HepG2 (cell line): ENCODE data around the gene FASTKD3. TPM values are rescaled to one million over a fixed set of nuclear protein-coding genes. Genes with fewer than 3 reads are reported as not detected.

ENCODE experiments used
- ATAC-seq: fragments of 200-7000 bp; cut with Tn5 transposase; 3 replicates; pipeline ENCODE4 v1.9.1; 2020; ENCODE audit warnings: mild to moderate bottlenecking, moderate library complexity
- BruUV-seq: library from RNA; stranded (reverse); fragments of 400-500 nt; replicated peaks from 2 replicates; lab custom pipeline; 2021; lab: Mats Ljungman, UMichigan
- CTCF ChIA-PET: fragments of 300-600 bp; formaldehyde crosslinking; extraction: SDS; loops from one replicate; lab custom pipeline; 2021; ENCODE audit warnings: low total read pairs, inconsistent platforms, low intra/inter-chr PET ratio; lab: Yijun Ruan, JAX
- POLR2A ChIA-PET: fragments of 350-600 bp; sonication (Branson Sonifier 250); formaldehyde crosslinking; loops from one replicate; lab custom pipeline; 2020; ENCODE audit warnings: antibody characterized with exemption, inconsistent platforms; lab: Yijun Ruan, JAX
- DNase-seq: peaks from one replicate; pipeline ENCODE4 v3.0.0-alpha.2; 2015; ENCODE audit warnings: low spot score
- FAIRE-seq: peaks from 3 replicates; lab custom pipeline; 2011; peaks lifted over from hg19 to GRCh38; lab: Jason Lieb, UNC
- H2AFZ ChIP-seq: one replicate; pipeline ENCODE4 v1.6.1; 2011; ENCODE audit warnings: low read length, inconsistent platforms
- H3K27ac ChIP-seq: fragments of 300-600 bp; 3 replicates; pipeline ENCODE4 v1.8.0; 2011; ENCODE audit warnings: mixed run types, mild to moderate bottlenecking, mixed read lengths, low read length, inconsistent platforms; ENCODE audit not compliant: insufficient read depth; ENCODE audit errors: extremely low read length
- H3K27me3 ChIP-seq, 2 experiments: fragments of 200-600 bp in 1 of 2; 2 replicates in 1 of 2; 3 replicates in 1 of 2; pipeline versions ENCODE4 v1.6.0 to v1.8.0; 2011; ENCODE audit warnings: low read length in 2 of 2, mild to moderate bottlenecking in 2 of 2, moderate library complexity in 2 of 2, inconsistent platforms in 1 of 2; ENCODE audit not compliant: insufficient read depth in 2 of 2, control insufficient read depth in 1 of 2
- H3K36me3 ChIP-seq, 2 experiments: fragments of 200-600 bp in 1 of 2; replicated peaks in 1 of 2; 2 replicates in 1 of 2; 3 replicates in 1 of 2; pipeline versions ENCODE4 v1.5.1 to v1.8.0; 2011; ENCODE audit warnings: low read length in 2 of 2, inconsistent platforms in 1 of 2; ENCODE audit not compliant: insufficient read depth in 2 of 2, control insufficient read depth in 1 of 2
- H3K4me1 ChIP-seq: 2 replicates; pipeline ENCODE4 v1.5.1; 2012; ENCODE audit warnings: low read length, inconsistent platforms; ENCODE audit not compliant: insufficient read depth
- H3K4me2 ChIP-seq: 2 replicates; pipeline ENCODE4 v1.6.0; 2011; ENCODE audit warnings: low read depth, low read length, inconsistent platforms
- H3K4me3 ChIP-seq, 3 experiments: fragments of 200-600 bp in 1 of 3; sonication (generic), shearing (Covaris generic) in 1 of 3; replicated peaks in 1 of 3; 2 replicates each; pipeline ENCODE4 v1.5.1; 2011 to 2016; ENCODE audit warnings: low read length in 3 of 3, inconsistent platforms in 2 of 3, low read depth in 2 of 3, mild to moderate bottlenecking in 2 of 3, control low read depth in 1 of 3, mixed read lengths in 1 of 3; ENCODE audit not compliant: insufficient read depth in 1 of 3
- H3K79me2 ChIP-seq: one replicate; pipeline ENCODE4 v1.6.1; 2011; ENCODE audit warnings: low read length, inconsistent platforms; ENCODE audit not compliant: insufficient read depth
- H3K9ac ChIP-seq: 2 replicates; pipeline ENCODE4 v1.6.0; 2011; ENCODE audit warnings: mild to moderate bottlenecking, low read depth, low read length, inconsistent platforms; ENCODE audit not compliant: insufficient read depth
- H3K9me3 ChIP-seq: 2 replicates; pipeline ENCODE4 v1.5.1; 2012; ENCODE audit warnings: mild to moderate bottlenecking, low read length
- H4K20me1 ChIP-seq: 2 replicates; pipeline ENCODE4 v1.6.0; 2011; ENCODE audit warnings: inconsistent platforms, mild to moderate bottlenecking, low read length, moderate library complexity; ENCODE audit not compliant: insufficient read depth
- DNMT3B ChIP-seq: conservative IDR thresholded peaks from 2 replicates; pipeline ENCODE4 v1.6.1; 2016; ENCODE audit warnings: missing biosample characterization, control low read depth
- HDAC2 ChIP-seq: sonication (generic); formaldehyde crosslinking; IDR thresholded peaks from 2 replicates; pipeline ENCODE4 v1.4.0; 2020; ENCODE audit warnings: missing genetic modification reagents
- HNRNPLL ChIP-seq: fragments of 200-400 bp; formaldehyde crosslinking; IDR thresholded peaks from 2 replicates; pipeline ENCODE4 v1.6.1; 2017; ENCODE audit warnings: mild to moderate bottlenecking, low read depth, low read length; ENCODE audit not compliant: poor library complexity, severe bottlenecking
- KDM5B ChIP-seq: sonication (generic); formaldehyde crosslinking; IDR thresholded peaks from 2 replicates; pipeline ENCODE4 v1.4.0; 2020; ENCODE audit warnings: missing genetic modification reagents, mild to moderate bottlenecking, borderline replicate concordance
- NCOR1 ChIP-seq: fragments of 200-600 bp; sonication (generic); IDR thresholded peaks from 2 replicates; pipeline ENCODE4 v1.7.0; 2017; ENCODE audit warnings: antibody characterized with exemption, low read length, borderline replicate concordance
- NR2F2 ChIP-seq: IDR thresholded peaks from 2 replicates; pipeline ENCODE4 v1.6.1; 2012; ENCODE audit warnings: low read depth, inconsistent platforms, borderline replicate concordance
- ZNF263 ChIP-seq: sonication (generic); formaldehyde crosslinking; IDR thresholded peaks from 2 replicates; pipeline ENCODE4 v1.4.0; 2020; ENCODE audit warnings: missing genetic modification reagents
- ZNF296 ChIP-seq: sonication (generic); formaldehyde crosslinking; conservative IDR thresholded peaks from 2 replicates; pipeline ENCODE4 v1.5.0; 2020; ENCODE audit warnings: mild to moderate bottlenecking, missing genetic modification reagents
- ZNF484 ChIP-seq: sonication (generic); formaldehyde crosslinking; IDR thresholded peaks from 2 replicates; pipeline ENCODE4 v1.5.1; 2020; ENCODE audit warnings: mild to moderate bottlenecking, low read depth, missing genetic modification reagents, borderline replicate concordance
- ZNF574 ChIP-seq: sonication (generic); formaldehyde crosslinking; IDR thresholded peaks from 2 replicates; pipeline ENCODE4 v1.4.0; 2020; ENCODE audit warnings: missing genetic modification reagents
- ZNF644 ChIP-seq: IDR thresholded peaks from 2 replicates; pipeline ENCODE4 v1.6.1; 2016; ENCODE audit warnings: low read depth
- ZNF788 ChIP-seq: sonication (generic); formaldehyde crosslinking; IDR thresholded peaks from 2 replicates; pipeline ENCODE4 v1.5.0; 2020; ENCODE audit warnings: mild to moderate bottlenecking, missing genetic modification reagents, borderline replicate concordance
- ZNF891 ChIP-seq: sonication (generic); formaldehyde crosslinking; IDR thresholded peaks from 2 replicates; pipeline ENCODE4 v1.5.0; 2020; ENCODE audit warnings: mild to moderate bottlenecking, missing genetic modification reagents
- WGBS: methylation state at CpG from one replicate; pipeline ENCODE4 v1.1.6; 2017; ENCODE audit warnings: low lambda C conversion rate; 5-methylcytosine and 5-hydroxymethylcytosine counted together
- in situ Hi-C: cut with HindIII; loops from 2 replicates; pipeline ENCODE4 v1.10.0; 2017; ENCODE audit warnings: low pct_unique_long_range_greater_than_20kb; ENCODE audit not compliant: extremely low pct_ligation_motif_present
- intact Hi-C: fragments of 100-400 bp; cut with micrococcal nuclease; formaldehyde crosslinking; loops from one replicate; pipeline ENCODE4 v1.10.0; 2022; ENCODE audit not compliant: unreplicated experiment
- polyA plus RNA-seq, 8 experiments: library from polyadenylated mRNA; depleted of rRNA in 3 of 8; stranded (reverse) in 7 of 8; unstranded in 1 of 8; fragments of >200 nt; fragmentation: Illumina TruSeq in 4 of 8; extraction: Trizol in 4 of 8; gene quantifications; 2 replicates each; pipeline versions ENCODE4 v1.2.1 to v1.2.3, GENCODE V29; 2011 to 2016; ENCODE audit warnings: low read depth in 4 of 8, missing spikeins in 1 of 8, mixed read lengths in 1 of 8; ENCODE audit not compliant: insufficient read depth in 1 of 8
- total RNA-seq, 5 experiments: library from RNA; depleted of rRNA; stranded (reverse); fragments of >200 nt; fragmentation: Illumina TruSeq; extraction: Trizol; gene quantifications; 2 replicates each; pipeline ENCODE4 v1.2.3, GENCODE V29; 2016; ENCODE audit warnings: low read depth in 1 of 5
- TF ChIP-seq, protein P1 (sequence below): sonication (generic); formaldehyde crosslinking; IDR thresholded peaks from 2 replicates; pipeline ENCODE4 v1.5.0; 2020; ENCODE audit warnings: mild to moderate bottlenecking, missing genetic modification reagents, moderate library complexity
- TF ChIP-seq, protein P2 (sequence below): sonication (generic); formaldehyde crosslinking; IDR thresholded peaks from 2 replicates; pipeline ENCODE4 v1.5.1; 2020; ENCODE audit warnings: missing genetic modification reagents, mild to moderate bottlenecking, borderline replicate concordance

Gene FASTKD3
- total and polyA plus RNA-seq, 2 of the 13 experiments (the other 11 are each of a cell fraction or from before 2014, with no cell fraction given) = 6.9 to 17.8 TPM

DNA sequence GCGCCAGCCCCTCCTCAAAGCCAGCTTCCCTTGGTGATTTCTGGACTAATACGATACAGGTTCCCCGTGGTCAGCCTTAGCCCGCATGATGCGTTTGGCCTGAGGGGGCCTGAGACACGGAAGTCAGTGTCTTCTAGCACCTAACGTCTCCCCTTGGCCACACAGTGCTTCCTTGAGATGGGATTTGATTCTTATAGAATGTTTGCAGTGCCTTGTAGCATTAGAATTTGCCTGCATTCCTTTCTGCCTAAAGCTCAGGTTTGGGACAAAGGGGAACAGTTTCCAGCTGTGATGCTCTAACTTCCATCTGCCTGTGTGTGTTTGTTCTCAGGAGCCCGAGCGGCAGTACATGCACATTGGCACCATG is 52.3 kb downstream of the FASTKD3 start:
- ATAC-seq = no peak; the same call in 1 of the 3 replicates
- H2AFZ ChIP-seq = no peak overlapping the region
- WGBS = 50% methylated on average over 2 of the region's 9 CpGs

GRCh38 chr5:7815892-7816534 is 52.8 kb downstream of the FASTKD3 start:
- H3K4me2 ChIP-seq = peak overlapping the region; percentile 43; the same call in 1 of the 2 replicates
- no peak overlapping the region for H2AFZ ChIP-seq
- no TSS peak for BruUV-seq
- peaks cover 0 to 28% of the 10 kb centered on the region in 2 experiments; a peak in 3 of 5 replicates for H3K27me3 ChIP-seq
- H3K79me2 ChIP-seq = no peaks in the 10 kb centered on the region
- in situ Hi-C loops (no loop called here), intact Hi-C loops (no loop called here)
- ChIA-PET CTCF (interaction anchor here (1.2 kb wide), 1 partner anchor 555 kb away, joined by 3 read pairs; no protein-coding TSS in a partner anchor), POLR2A (no interaction called here)
- WGBS = 9% methylated on average over 12 of the region's 12 CpGs
- H3K4me1 ChIP-seq = no peaks in the 10 kb centered on the region
- H3K9me3 ChIP-seq = no peaks in the 10 kb centered on the region
- ATAC-seq (peak; percentile 99), FAIRE-seq (peak; percentile 48), DNase-seq (peak; percentile 70)
- no peaks in the 10 kb centered on the region for H4K20me1 ChIP-seq
- no peak overlapping the region for H3K27ac ChIP-seq
- H3K9ac ChIP-seq = no peak overlapping the region
- no peak overlapping the region for H3K4me3 ChIP-seq
- no peaks in the 10 kb centered on the region for H3K36me3 ChIP-seq
- TF ChIP-seq NCOR1 = no peak
- peak; percentile 42 for TF ChIP-seq HNRNPLL
- peak; percentile 42; the same call in 1 of the 2 replicates for TF ChIP-seq ZNF263 (CRISPR knock-in tag)
- peak; percentile 83 for TF ChIP-seq ZNF644 (CRISPR knock-in tag)
- TF ChIP-seq, protein P1, sequence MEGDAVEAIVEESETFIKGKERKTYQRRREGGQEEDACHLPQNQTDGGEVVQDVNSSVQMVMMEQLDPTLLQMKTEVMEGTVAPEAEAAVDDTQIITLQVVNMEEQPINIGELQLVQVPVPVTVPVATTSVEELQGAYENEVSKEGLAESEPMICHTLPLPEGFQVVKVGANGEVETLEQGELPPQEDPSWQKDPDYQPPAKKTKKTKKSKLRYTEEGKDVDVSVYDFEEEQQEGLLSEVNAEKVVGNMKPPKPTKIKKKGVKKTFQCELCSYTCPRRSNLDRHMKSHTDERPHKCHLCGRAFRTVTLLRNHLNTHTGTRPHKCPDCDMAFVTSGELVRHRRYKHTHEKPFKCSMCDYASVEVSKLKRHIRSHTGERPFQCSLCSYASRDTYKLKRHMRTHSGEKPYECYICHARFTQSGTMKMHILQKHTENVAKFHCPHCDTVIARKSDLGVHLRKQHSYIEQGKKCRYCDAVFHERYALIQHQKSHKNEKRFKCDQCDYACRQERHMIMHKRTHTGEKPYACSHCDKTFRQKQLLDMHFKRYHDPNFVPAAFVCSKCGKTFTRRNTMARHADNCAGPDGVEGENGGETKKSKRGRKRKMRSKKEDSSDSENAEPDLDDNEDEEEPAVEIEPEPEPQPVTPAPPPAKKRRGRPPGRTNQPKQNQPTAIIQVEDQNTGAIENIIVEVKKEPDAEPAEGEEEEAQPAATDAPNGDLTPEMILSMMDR = peak; percentile 92
- TF ChIP-seq, protein P2, sequence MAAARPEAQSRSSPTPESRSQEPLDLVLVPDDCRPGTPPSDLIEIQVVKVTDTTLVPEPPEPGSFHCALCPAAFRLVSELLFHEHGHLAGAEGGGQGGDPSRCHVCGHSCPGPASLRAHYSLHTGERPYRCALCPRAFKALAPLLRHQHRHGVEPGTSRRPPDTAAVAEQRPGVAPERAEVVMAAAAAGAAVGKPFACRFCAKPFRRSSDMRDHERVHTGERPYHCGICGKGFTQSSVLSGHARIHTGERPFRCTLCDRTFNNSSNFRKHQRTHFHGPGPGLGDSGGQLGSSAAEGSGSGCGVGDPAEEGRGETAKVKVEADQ = 0 out of 2 replicates have a peak, but pooled peaks have one; percentile 30
- TF ChIP-seq ZNF296 = no peak
- TF ChIP-seq DNMT3B (CRISPR knock-in tag) = no peak
- 0 out of 2 replicates have a peak, but pooled peaks have one; percentile 43 for TF ChIP-seq ZNF574

More for the DNA sequence above, 52.3 kb downstream of the FASTKD3 start:
- intact Hi-C loops (no loop called here), in situ Hi-C loops (no loop called here)
- H3K4me2 ChIP-seq = no peak overlapping the region
- H3K27me3 ChIP-seq = peaks cover 0 to 30% of the 10 kb centered on the region in 2 experiments; a peak in 3 of 5 replicates
- H3K4me1 ChIP-seq = no peaks in the 10 kb centered on the region
- H3K36me3 ChIP-seq = no peaks in the 10 kb centered on the region
- H3K27ac ChIP-seq = no peak overlapping the region
- CTCF ChIA-PET = interaction anchor here (1.2 kb wide), 1 partner anchor 556 kb away, joined by 3 read pairs; no protein-coding TSS in a partner anchor
- no peak overlapping the region for H3K9ac ChIP-seq
- FAIRE-seq = no peak
- no peaks in the 10 kb centered on the region for H3K79me2 ChIP-seq
- no peak for DNase-seq
- no peaks in the 10 kb centered on the region for H4K20me1 ChIP-seq
- POLR2A ChIA-PET = no interaction called here
- no TSS peak for BruUV-seq
- TF ChIP-seq KDM5B (CRISPR knock-in tag) = no peak
- TF ChIP-seq HDAC2 = no peak
- no peak for TF ChIP-seq ZNF484
- TF ChIP-seq ZNF788 (CRISPR knock-in tag) = no peak
- no peak for TF ChIP-seq NR2F2
- 0 out of 2 replicates have a peak, but pooled peaks have one; percentile 54 for TF ChIP-seq ZNF891 (CRISPR knock-in tag)
- TF ChIP-seq, all 625 proteins: peak for 1
- Histone ChIP-seq H3K4me3 (no peak overlapping the region), H3K9me3 (no peaks in the 10 kb centered on the region)
